ENCODE results near the gene RBM28.

RBM28 gene

DNA sequence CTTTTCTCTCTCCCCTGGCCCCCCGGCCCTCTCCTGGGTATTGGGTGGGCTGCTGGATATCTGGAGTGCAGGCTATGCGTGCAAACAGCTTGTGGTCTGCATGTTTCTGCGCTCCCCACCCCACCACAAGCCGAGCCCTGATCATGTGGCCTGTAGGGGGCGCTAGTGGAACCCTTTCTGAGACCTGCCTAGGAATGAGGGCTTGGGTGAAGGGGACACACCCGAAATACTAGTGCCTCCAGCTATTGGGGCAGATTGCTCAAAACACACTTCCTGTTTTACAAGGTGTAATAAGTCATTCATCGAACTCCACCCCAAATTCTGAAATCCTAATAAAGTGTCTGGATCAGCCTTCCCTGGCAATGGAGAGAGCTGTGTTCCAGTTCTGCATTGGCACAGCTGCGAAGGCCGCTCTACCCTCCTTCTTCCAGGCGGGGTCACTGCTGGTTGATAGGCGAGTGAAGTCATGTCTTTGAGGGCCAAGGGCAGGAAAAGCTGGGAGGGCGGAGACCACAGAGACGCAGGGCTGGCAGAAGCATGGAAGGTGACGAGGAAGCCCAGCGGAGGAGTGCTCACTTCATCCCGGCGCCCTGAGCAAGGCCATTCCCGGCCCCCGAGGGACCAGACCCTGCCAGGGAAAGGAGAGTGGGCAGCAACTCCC is 37.6 kb upstream of the RBM28 start:
- TF ChIP-seq, protein P1, sequence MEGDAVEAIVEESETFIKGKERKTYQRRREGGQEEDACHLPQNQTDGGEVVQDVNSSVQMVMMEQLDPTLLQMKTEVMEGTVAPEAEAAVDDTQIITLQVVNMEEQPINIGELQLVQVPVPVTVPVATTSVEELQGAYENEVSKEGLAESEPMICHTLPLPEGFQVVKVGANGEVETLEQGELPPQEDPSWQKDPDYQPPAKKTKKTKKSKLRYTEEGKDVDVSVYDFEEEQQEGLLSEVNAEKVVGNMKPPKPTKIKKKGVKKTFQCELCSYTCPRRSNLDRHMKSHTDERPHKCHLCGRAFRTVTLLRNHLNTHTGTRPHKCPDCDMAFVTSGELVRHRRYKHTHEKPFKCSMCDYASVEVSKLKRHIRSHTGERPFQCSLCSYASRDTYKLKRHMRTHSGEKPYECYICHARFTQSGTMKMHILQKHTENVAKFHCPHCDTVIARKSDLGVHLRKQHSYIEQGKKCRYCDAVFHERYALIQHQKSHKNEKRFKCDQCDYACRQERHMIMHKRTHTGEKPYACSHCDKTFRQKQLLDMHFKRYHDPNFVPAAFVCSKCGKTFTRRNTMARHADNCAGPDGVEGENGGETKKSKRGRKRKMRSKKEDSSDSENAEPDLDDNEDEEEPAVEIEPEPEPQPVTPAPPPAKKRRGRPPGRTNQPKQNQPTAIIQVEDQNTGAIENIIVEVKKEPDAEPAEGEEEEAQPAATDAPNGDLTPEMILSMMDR (conservative IDR thresholded peaks at IDR 0.05; ENCODE audit: low read length): peak; percentile 46
- no peak for DNase-seq (ENCODE audit: low read depth)

DNA sequence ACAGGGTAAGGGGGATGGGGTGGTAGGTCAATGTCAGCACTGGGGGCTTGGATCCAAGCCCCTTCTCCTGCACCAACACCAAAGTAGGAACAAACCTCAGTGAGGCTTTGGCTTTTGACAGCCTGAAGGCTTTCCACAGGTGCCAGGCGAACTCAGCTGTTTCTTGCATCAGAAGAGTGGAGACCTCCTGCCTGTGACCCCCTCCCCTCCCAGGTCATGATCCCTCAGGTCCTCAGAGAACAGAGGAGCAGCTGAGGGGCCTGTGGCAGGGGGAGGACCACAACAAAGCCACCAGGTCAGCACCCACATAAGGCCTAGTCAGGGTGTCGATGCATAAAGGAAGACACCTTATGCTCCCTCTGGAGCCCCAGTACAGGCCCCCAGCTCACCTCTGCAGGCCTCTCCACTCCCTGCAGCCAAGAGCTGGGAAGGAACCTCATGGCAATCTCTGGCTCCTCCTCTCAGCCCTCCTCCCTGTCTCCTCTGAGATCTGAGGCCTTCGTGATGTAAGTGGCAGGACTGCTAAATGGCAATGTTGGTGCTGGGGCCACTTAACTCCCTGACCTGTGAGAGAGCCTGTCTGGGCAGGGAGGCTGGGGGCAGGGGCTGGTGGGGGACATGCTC is 36.9 kb upstream of the RBM28 start:
- H3K4me3 ChIP-seq (ENCODE audit: low read length): no peak overlapping the region
- TF ChIP-seq, protein P1 (conservative IDR thresholded peaks at IDR 0.05; ENCODE audit: low read length): no peak

More for the DNA sequence above, 37.6 kb upstream of the RBM28 start:
- no peak overlapping the region for H3K4me3 ChIP-seq (ENCODE audit: low read length)

DNA sequence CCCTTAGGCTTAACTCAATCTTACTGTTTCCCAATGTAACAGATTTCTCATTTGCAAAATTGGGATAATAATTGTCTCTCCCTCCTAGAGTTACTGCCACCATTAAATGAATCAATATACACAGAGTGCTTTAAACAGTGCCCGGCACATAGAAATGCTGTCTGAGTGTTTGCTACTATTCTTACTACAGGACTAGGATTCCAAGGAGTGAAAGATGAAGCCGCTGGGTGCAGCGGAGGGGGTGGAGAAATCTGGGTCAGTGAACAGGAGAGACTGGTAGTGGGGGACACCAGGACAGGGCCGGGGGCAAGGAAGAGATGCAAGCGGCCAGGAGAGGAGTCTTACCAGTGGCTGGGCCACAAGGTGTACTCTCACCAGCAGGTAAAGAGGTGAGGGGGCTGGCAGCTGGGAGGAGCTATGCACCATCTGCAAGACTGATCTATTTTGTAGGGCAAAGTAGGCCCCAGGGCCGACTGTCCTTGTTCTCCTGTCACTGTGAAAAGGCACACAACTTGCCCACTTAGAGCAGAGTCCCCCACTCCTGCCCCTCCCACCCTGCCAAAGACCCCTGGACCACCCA is 36.3 kb upstream of the RBM28 start:
- DNase-seq (ENCODE audit: low read depth): no peak
- TF ChIP-seq, protein P1 (conservative IDR thresholded peaks at IDR 0.05; ENCODE audit: low read length): no peak
- no peak overlapping the region for H3K4me3 ChIP-seq (ENCODE audit: low read length)

More for the DNA sequence above, 36.9 kb upstream of the RBM28 start:
- DNase-seq (ENCODE audit: low read depth): no peak

DNA sequence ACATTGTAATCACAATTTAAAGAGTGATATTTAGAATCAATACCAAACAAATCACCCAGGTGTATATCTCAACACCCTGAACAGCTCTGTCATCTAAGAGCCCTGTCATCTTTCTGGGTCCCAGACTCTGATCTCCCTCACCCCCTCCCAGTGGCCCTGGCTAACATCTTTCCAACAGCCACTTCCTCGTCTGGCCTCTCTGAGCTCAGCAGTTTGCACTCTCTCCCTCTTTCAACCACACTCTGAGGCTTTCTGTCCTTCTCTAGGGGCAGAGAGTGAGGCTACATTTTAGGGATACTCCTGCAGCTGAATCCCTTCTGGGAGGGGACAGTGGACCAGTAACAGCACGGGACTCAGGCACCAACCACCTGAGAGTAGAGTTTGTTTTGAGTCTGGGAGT is 34.9 kb upstream of the RBM28 start:
- TF ChIP-seq, protein P1 (conservative IDR thresholded peaks at IDR 0.05; ENCODE audit: low read length): no peak
- no peak overlapping the region for H3K4me3 ChIP-seq (ENCODE audit: low read length)
- DNase-seq (ENCODE audit: low read depth): no peak

DNA sequence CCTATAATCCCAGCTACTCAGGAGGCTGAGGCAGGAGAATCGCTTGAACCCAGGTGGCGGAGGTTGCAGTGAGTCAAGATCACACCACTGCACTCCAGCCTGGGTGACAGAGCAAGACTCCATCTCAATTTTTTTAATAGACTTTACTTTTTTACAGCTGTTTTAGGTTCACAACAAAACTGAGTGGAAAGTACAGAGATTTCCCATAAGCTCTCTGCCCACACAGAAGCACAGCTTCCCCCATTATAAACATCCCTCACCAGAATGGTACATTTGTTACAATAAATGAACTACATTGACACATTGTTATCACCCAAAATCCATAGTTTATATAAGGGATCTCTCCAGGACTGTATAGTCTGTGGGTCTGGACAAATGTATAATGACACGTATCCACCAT is 32.4 kb upstream of the RBM28 start:
- no peak for DNase-seq (ENCODE audit: low read depth)
- TF ChIP-seq, protein P1 (conservative IDR thresholded peaks at IDR 0.05; ENCODE audit: low read length): no peak
- H3K4me3 ChIP-seq (ENCODE audit: low read length): no peak overlapping the region

DNA sequence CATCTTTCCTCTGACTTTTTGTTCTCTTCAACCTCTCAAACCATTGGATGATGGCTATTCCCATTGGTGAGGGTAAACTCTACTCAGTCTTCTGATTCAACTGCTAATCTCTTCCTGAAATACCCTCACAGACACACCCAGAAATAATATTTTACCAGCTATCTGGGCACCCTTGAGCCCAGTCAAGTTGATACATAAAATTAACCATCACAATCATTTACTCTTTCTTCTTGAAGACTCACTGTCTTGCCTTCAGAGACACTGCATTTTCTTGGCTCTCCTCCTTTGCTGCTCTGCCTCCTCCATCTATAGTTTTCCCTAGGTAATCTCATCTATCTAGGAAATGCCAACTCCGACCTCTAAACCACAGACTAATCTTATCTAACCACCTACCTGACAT is 30.3 kb upstream of the RBM28 start:
- no peak for DNase-seq (ENCODE audit: low read depth)
- H3K4me3 ChIP-seq (ENCODE audit: low read length): no peak overlapping the region
- TF ChIP-seq, protein P1 (conservative IDR thresholded peaks at IDR 0.05; ENCODE audit: low read length): no peak

DNA sequence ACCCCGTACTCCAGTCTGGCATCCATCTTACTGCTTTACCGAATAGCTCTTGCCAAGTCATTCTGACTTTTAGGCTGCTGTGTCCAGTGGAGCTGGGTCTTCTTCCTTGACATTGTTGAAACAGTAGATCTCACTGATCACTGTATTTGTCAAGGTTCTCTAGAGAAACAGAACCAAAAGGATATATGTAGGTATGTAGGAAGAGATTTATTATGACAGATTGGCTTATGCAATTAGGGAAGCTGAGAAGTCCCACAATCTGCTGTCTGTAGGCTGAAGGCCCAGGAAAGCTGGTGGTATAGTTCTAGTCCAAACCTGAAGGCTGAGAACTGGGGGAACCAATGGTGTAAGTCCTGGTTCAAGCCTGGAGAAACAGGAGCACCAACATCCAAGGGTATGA is 29.9 kb upstream of the RBM28 start:
- no peak overlapping the region for H3K4me3 ChIP-seq (ENCODE audit: low read length)
- DNase-seq (ENCODE audit: low read depth): no peak
- TF ChIP-seq, protein P1 (conservative IDR thresholded peaks at IDR 0.05; ENCODE audit: low read length): no peak

Data from AG10803 (cell line).